OCI-M2 (cell line): Measurements from ENCODE around the gene FAR2.
"Not testable (repeated sequence)": the region's sequence is repeated elsewhere in the genome, so short reads cannot be mapped to it uniquely, and the experiment has no call there.

Source experiments
- DNase-seq: peaks from one replicate; lab custom pipeline; 2025; ENCODE audit not compliant: unreplicated experiment; lab: John Stamatoyannopoulos, UW

Gene FAR2

DNA sequence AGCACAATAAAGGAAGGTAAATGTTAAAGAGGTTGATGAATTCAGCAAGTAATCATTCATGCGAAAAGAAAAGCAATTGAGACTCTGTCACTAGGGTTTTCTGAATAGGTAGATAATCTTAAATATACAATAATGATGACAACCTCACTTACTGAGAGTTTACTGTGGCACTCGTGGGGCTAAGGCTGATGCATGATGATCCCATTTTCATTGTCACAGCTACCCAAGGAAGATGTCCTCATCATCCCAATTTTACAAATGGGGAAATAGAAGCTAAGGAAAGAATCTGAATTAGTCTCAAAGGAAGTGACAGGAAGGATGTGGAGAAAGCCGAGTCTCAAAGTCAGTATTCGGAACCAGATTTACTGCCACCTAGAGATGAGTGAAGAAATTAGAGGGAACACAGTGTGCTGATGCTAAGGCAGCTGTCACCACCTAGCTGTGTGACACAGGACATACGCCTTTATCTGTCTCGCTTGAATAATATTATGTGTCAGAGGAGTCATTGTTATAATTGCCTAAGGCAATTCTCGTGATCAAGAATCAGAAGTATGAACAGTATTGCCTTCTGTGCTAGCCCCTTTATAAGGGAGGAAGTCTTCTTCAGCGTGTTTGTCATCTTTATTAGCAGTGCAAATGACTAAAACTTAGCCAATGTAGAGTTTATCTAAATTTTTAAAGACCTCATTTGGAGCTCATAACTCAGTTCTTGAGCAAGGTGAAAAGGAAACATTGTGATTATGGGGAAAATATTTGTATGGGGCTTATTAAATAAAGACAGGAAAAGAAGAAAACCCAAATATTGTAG lies 168.7 kb downstream of the FAR2 start:
- DNase-seq = no peak

DNA sequence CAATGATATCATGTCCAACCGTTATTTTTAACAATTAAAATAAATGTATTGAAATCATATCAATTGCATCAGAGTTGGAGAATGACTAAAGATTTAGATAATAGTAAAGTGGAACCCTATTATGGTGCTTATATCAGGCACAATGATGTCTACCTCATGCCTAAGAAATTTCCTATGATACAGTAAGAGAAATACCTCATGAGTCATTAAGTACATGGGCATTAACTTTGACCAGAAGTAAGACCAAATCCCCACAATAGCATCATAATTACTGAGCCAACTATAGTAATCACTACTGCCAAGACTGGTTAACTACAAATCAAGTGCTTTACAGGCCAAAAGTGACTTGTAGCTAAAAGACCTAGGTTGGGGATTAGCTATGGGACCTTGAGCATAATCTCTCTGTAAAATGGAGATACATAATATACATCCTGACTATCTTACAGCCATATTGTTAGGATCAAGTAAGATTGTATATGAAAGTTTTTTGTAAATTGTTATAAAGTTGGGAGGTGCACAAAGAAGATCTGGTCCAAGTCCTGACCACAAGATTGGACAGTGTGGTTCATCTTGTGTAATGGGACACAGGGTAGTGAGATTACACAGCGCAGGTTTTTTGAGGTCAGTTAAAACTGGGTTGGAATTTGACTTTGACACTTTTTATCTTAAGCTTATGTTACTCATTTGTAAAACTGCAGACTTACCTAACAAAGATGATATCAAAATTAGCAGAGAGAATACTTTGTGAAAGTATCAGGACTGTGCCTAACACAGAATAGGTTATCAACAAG lies 171.4 kb downstream of the FAR2 start:
- no peak for DNase-seq

DNA sequence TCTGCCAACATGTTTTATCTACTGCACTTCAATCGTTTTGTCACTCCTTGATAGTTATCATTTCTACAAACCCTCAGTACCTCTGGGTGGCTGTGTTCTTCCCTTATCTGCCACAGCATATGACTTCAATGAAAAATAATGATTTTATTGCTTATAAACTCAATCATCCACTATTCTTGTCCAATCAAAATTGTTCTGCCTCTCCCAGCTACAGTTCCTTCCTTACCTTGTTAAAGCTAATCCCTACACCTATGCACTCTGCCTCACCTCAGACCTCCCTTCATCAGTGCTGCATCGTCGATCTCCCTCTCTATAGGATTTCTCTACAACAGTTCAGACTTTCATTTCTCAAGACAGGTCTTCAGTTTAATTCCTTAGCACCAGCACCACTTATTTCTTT lies 173.1 kb downstream of the FAR2 start:
- no peak for DNase-seq

DNA sequence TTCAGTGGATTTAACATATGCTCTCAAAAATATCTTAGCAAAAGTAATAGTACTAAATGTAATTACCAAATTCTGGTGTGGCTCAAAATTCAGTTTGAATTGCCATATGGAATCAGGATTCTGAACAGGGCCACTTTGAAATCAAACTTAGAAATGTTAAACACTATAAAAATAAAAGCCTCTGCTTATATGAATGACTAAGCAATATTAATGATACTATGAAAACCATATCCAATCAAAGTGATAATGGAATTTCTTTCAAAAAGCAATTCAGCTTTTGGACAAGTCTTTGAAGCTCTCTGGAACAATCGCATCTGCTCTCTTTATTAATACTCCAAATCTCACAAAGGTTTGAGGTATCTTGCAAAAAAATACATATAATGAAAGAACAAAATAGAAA lies 180.3 kb downstream of the FAR2 start:
- DNase-seq = no peak

DNA sequence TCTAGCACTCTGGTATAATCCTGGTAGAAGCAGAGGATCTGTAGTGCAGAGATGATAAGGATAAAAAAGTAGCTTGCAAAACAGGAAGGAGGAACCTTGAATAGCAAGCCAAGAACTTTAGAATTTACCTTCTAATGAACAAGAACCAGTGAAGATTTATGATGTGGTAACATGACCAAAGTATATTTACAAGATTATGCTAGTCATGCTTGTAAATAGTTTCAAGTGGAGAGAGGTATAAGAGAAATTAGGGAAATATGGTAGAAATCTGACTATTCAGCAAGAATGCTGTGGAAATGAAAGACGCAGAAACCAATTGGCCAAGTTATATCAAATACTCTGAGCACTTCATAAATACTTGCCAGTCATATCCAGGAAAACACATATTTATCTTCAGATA lies 184.1 kb downstream of the FAR2 start:
- no peak for DNase-seq

DNA sequence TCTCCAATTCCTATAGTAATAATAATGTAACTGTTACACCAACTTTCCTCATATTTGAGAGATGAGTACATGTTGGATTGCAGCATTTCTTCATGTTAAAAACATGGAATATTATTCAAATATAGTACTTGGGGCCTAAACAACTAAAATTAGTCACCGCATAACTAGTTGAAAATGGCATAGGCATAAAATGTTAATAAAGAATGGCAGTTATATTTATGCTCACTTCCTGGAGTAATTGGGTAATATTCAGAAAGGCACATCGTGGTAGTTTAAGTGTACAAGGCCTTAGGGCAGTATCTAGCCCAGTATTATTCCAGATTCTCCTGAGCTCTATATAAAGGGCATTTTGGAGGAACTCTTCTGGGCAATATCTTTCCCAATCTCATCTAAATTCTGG lies 185.9 kb downstream of the FAR2 start:
- no peak for DNase-seq

DNA sequence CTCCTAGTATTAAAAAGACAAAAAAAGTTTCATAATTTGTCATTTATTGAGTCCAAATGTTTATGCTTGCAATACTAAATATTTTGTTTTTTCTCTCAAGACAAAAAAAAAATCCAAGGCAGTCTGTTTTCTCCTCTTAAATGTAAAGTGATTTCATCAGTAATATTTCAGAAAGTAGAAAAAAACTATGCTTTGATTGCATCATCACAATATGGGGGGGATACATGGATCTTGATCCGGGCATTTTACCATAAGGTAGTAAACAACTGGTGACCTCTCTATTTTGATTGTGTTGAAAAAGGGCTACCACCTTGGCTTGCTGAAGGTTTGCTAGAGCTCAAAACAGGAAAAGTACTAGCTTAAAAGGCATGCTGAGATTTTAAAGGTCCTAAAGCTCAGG lies 188.2 kb downstream of the FAR2 start:
- DNase-seq = no peak

DNA sequence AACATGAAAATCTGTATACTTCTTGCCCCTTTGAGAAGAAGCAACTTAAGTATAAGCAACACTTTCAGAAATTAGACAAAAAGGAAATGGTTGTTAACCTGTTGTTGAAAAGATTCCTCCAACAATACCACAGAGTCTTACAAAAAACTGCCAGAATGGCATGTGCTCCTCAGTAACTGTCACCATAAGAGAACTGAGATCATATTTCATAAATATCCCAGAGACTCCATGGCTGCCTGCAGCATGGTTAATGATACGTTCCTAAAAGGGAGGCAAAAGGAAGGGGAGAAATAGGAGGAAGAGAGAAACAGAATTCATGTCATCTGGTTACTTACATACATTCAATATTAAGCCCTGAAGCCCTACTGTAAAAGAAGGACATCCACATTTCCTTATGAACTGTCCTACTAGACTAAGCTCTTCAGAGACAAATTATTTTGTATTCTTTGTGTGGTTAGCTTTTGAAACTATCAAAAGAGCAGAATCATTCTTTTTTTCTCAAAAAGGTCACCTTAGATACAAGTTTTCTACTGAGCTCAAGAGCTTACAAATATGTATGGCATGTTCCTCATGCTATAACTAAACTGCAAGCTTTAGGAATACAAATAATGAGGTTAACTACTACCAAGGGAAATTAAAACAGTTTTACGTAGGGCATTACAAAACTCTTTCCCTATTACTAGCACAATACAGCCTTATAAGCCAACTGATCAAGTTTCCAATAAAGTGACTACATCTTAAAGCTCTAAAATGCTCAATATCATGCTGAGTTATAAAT lies 194.1 kb downstream of the FAR2 start:
- no peak for DNase-seq

DNA sequence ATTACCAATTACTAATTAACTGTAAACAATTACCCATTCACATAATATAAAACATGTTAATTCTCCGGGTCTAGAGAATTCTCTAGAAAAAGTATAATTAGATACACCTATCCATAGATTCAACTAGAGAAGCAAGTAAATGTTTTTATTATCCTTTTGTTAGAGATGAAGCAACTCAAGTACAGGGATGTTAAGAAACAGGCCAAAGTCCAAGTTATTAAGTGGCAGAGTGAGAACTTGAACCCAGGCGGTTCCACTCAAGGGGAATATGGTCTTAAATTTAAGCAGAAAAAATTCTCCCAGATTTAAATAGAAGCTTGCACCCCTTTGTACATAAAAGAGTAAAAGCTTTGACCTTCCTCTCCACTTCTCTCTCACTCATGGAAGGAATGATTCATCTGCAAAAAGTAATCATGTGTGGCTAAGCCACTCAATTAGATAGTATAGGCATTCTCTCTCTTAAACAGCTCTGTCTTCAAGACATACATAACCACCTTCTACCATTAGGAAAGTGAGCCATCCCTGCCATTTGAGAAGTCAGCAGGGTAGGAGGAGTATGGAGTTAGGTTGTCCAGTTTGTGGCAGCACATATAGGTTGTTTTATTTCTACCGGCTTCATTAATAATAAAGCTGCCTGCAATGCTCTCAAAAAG lies 197.8 kb downstream of the FAR2 start:
- no peak for DNase-seq

DNA sequence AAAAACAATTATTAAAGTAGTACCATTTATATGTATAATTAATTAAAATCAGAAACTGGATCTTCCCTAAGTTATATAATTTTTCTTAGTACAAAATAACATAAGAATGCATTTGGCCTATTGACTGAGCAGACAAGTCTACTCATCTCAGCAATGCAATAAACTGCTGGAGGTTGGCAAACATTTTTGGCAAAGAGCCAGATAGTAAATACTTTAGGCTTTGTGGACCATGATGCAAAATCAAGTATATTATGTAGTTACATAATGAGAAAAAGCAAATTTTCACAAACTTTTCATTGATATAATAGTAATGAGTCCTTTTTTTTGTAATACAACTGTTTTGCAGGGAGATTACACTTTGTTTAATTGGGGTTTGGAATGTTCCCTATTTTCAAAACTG lies 201.0 kb downstream of the FAR2 start:
- no peak for DNase-seq

DNA sequence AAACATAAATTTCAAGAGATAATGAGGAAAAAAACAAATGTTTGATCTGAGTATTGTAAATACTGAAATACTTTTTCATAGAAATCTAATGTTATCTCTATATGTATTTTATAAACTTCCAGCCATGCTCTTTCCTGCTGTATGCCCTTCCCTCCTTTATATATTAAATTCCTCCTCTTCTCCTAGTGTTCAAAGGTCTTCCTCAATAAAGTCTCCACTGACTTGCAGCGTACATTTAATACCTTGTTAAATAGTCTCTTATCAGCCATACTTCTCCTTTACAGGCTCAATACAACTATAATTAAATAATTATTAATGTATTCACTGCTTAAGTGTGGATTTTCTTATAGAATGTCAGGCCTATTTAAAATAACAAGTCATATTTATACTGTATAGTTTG lies 205.9 kb downstream of the FAR2 start:
- no peak for DNase-seq

DNA sequence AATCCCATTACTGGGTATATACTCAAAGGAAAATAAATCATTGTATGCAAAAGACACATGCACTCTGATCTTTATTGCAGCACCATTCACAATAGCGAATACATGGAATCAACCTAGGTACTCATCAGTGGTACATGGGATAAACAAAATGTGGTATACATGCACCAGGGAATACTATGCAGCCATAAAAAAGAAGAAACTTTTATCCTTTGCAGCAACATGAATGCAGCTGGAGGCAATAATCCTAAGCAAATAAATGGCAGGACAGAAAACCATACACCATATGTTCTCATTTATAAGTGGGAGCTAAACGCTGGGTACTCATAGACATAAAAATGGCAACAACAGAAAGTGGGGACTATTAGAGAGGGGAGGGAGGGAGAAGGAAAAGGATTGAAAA lies 216.0 kb downstream of the FAR2 start:
- DNase-seq = no peak

DNA sequence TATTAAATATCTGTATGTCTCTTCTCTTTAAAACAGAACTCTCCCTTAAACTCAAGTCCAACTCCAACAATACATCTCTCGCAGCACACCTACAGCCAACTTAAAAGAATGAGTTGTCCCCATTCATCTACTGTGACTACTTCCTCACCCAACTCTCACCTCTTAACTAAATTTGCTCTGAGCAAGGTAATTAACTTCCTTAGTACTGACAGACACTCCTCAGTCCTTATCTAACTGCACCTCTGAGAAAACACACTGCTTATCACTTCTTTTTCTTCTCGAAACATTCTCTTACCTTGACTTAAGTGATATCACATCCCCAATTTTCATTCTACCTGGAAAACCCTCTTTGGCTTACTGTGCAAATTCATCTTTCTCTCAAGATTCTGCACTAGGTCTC lies 224.9 kb downstream of the FAR2 start:
- no peak for DNase-seq

DNA sequence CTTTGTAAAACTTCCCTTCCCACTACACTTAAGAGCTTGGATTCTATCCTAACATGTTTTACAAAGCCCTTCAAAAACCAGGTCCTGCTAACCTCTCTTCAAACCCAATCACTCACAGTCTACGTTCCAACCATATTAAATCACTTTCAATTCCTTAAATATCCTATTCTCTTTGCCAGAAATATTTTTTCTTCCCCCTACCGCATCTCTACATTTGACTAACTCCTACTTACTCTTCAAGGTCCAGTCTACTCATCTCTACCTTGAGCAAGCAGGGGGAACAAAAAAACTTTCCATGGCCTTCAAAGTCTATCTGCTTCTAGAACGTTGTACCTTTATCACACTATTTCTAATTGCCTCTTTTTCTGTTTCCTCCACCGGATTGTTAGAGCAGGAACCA lies 225.8 kb downstream of the FAR2 start:
- no peak for DNase-seq

DNA sequence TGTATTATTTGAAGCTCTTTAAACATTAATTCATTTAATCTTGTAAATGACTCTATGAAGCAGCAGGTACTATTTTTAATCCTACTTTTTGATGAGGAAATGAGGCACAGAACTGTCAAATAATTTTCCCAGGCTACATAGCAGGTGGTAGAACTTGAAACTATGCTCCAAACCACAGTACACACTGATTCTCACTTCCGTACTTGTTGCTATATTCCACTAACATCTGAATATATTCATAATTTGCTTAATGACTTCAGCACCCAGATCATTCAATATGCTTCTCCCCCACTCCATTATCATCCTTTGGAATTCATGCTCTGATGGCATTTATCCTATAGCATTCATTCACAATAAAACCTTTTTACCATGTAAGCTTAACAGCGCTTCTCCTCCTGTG lies 227.0 kb downstream of the FAR2 start:
- DNase-seq = no peak

DNA sequence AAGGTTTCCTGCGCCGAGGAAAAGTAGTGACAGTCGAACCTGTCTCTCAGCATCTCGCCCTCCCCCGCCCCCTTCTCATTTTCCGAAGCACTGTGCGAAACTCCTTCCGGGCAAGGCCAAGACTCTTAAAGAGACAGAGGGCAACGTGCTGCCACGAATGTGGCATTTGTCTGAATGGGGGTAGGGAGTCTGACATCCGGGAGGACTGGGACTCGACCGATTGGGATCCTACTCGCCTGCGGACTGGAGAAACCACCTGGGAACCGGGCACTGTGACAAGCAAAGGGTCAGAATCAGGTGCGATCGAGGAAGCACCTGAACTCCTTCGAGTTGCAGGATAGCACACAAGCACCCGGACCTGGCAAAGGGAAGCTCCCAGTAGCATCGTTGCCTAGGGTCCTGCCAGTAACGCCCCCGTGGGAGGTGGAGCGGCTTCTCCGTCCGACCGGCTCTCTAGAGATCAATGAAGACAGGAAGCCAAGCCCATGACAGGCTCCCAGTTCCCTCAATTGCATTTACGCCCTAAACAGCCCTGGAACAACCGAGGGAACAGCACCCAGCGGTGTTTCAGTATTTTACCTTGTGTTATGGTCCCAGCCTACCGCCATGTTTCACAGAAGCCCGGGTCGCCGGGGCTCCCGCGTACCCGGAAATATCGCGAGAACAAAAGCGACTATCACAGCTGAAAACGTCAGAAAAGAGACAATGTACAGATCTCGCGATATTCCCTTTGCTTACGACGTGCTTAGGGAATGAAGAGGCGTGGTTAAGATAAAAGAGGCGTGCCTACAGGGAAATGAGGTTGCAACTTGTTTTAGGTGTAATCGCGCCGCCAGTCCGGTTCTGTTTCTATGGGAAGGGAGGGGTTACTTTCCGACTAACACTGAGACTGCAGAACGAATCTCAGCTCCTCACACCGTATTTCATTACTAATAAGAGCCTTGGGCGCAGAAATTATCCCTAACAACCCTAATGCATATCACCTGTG lies 231.8 kb downstream of the FAR2 start, which contains the start of gene ERGIC2:
Gene ERGIC2 (minus strand): TSS at position 637 of the 988 bp plus-strand sequence. CDS start 9,539 bp downstream, outside the sequence.
- DNase-seq = peak; percentile 45

DNA sequence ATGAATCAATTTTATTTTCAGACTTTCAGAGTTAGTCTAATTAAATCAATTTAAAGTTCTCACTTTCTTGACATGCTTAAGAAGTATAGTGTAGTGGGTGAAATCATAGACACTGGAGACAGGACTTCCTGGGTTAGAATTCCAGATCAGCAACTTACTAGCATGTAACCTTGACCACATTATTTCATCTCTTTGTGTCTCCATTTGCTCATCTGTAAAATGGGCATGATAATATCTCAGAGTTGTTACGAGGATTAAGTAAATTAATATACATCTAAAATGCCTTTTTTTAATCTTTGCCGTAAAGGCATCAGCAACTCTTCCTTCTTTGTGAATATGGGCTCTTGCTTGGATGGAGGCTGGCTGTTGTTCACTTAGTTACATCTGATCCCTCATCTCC lies 233.2 kb downstream of the FAR2 start:
- no peak for DNase-seq

DNA sequence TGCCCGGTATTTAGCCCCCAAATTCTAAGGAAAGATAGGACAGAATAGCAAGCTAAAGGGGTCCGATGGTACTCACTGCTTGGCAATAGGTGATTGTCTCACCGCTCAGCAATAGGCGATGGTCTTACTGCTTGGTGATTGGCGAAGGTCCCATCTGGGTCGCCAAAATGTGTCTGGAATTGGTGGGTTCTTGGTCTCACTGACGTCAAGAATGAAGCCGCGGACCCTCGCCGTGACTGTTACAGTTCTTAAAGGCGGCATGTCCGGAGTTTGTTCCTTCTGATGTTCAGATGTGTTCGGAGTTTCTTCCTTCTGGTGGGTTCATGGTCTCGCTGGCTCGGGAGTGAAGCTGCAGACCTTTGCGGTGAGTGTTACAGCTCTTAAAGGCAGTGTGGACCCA lies 236.1 kb downstream of the FAR2 start:
- DNase-seq = not testable (repeated sequence)
